Muscle of back (tissue), 10 donors: ENCODE measurements around the gene NMRK1. TPM values are rescaled to one million over a fixed set of nuclear protein-coding genes. Genes with fewer than 3 reads are reported as not detected.

ENCODE experiments used
- polyA plus RNA-seq, 10 donors: library from polyadenylated mRNA; unstranded; fragments of 120-200 nt; gene quantifications; one replicate each; pipeline ENCODE4 v1.2.1, GENCODE V29; 2013; ENCODE audit not compliant: insufficient read length in 10 of 10

NMRK1 gene
- polyA plus RNA-seq, 10 donors: 10.7 to 24.9 (median 16.8) TPM

Other genes starting within 250 kb of the NMRK1 start
- gene TRPM6, start 200.2 kb downstream of the NMRK1 start, polyA plus RNA-seq: under 1 TPM in 8 of 10 donors, not detected in 2; 0.05 to 0.27 (median 0.10) TPM
- gene C9orf40, start 135.2 kb downstream of the NMRK1 start, polyA plus RNA-seq: 1 to 10 TPM; 5.7 to 6.9 (median 6.2) TPM
- gene CARNMT1, start 59.9 kb downstream of the NMRK1 start, polyA plus RNA-seq: 10 to 100 TPM in 6 of 10 donors, 1 to 10 TPM in 4; 8.0 to 13.7 (median 10.7) TPM
- 10 to 100 TPM; 18.4 to 25.4 (median 21.0) TPM for gene OSTF1, start 359 bp upstream of the NMRK1 start, polyA plus RNA-seq